Right lobe of liver (tissue), 6 donors: ENCODE results near the gene HOMER2. TPM values are rescaled to one million over a fixed set of nuclear protein-coding genes. Genes with fewer than 3 reads are reported as not detected.
"Not testable (repeated sequence)": the region's sequence is repeated elsewhere in the genome, so short reads cannot be mapped to it uniquely, and the experiment has no call there.

Source experiments
- ATAC-seq, 4 donors: fragments of 200-7000 bp; cut with Tn5 transposase; one replicate each; pipeline ENCODE4 v1.9.1; 2020; ENCODE audit warnings: mild to moderate bottlenecking in 4 of 4, moderate library complexity in 4 of 4
- DNase-seq, 3 donors: peaks; one replicate each; pipeline ENCODE4 v3.0.0-alpha.2; 2020
- H3K27ac ChIP-seq, 3 donors: fragments of 200-600 bp; one replicate each; pipeline ENCODE4 v1.8.0; 2022
- H3K27me3 ChIP-seq, 2 donors: fragments of 200-600 bp; one replicate each; pipeline ENCODE4 v1.8.0; 2022
- H3K36me3 ChIP-seq, 4 donors: fragments of 200-600 bp; sonication (generic) in 1 of 4; one replicate each; pipeline versions ENCODE4 v1.5.1 to v1.8.0; 2017 to 2022; ENCODE audit warnings: control low read depth in 1 of 4
- H3K4me1 ChIP-seq, 4 donors: fragments of 200-600 bp; sonication (generic) in 1 of 4; one replicate each; pipeline versions ENCODE4 v1.5.1 to v1.8.0; 2017 to 2022; ENCODE audit warnings: control low read depth in 1 of 4
- H3K4me3 ChIP-seq, 3 donors: fragments of 200-600 bp; one replicate each; pipeline ENCODE4 v1.8.0; 2022
- H3K9me3 ChIP-seq, 4 donors: fragments of 200-600 bp; sonication (generic) in 1 of 4; one replicate each; pipeline versions ENCODE4 v1.5.1 to v1.8.0; 2017 to 2022; ENCODE audit warnings: control low read depth in 1 of 4
- CTCF ChIP-seq, 4 donors: fragments of 200-600 bp in 3 of 4; fragments of 450-650 bp in 1 of 4; IDR thresholded peaks; one replicate each; pipeline versions ENCODE4 v1.5.1 to v1.8.0; 2016 to 2022; ENCODE audit warnings: antibody characterized with exemption in 4 of 4, mild to moderate bottlenecking in 2 of 4
- POLR2A ChIP-seq: fragments of 450-650 bp; IDR thresholded peaks from one replicate; pipeline ENCODE4 v1.6.1; 2017; ENCODE audit warnings: antibody characterized with exemption, mild to moderate bottlenecking
- WGBS: methylation state at CpG from one replicate; pipeline ENCODE4 v1.1.6; 2018; ENCODE audit warnings: low coverage, low lambda C conversion rate; ENCODE audit not compliant: insufficient coverage; ENCODE audit errors: missing lambda C conversion rate; 5-methylcytosine and 5-hydroxymethylcytosine counted together
- intact Hi-C, 2 donors: fragments of 100-400 bp; cut with DNase I; formaldehyde crosslinking; loops; one replicate each; pipeline versions ENCODE4 v1.11.2 to v1.14.1; 2022
- total RNA-seq, 6 experiments: library from RNA; depleted of rRNA in 2 of 6; stranded (reverse); fragments of >200 nt in 2 of 6; fragmentation: NEBNext Ultra II Directional in 3 of 6; extraction: Animal tissue kit (Norgen Biotek cat#: 25700) in 3 of 6; gene quantifications; one replicate each; pipeline versions ENCODE4 v1.1.0 to v1.2.4, GENCODE V29; 2016 to 2023
- donor health status: DM: no; HTN: yes; CAD: no.
- donor health status: DM: no; HTN: no; CAD: no.
- donor health status: DM: no; HTN: no; CAD: no.
- donor health status: DM: no; HTN: yes; CAD: no.
- donor health status: DM: no; HTN: yes; CAD: no.

The HOMER2 gene
- total RNA-seq, 6 experiments from 2014 or later, result 16.8 to 66.2 (median 60.7) TPM

GRCh38 chr15:82870727-82871320 is 81.7 kb downstream of the HOMER2 start:
- ATAC-seq (peak in 3 of 4 donors; percentile 7 to 55 (median 53)), DNase-seq (peak in 1 of 3 donors; percentile 6)
- 51% methylated on average over 7 of the region's 7 CpGs for WGBS
- Histone ChIP-seq H3K4me3 (no peak overlapping the region), H3K36me3 (peaks cover 0 to 8% (median 0%) of the 10 kb centered on the region in 4 donors), H3K9me3 (no peaks in the 10 kb centered on the region), H3K4me1 (peaks cover 0 to 14% (median 0%) of the 10 kb centered on the region in 4 donors), H3K27me3 (no peaks in the 10 kb centered on the region), H3K27ac (peak overlapping the region in 1 of 3 donors; percentile 27)
- TF ChIP-seq CTCF (IDR thresholded peaks at IDR 0.05) (no peak), POLR2A (no peak)
- intact Hi-C loops, result no loop called here

GRCh38 chr15:82865981-82866380 is 86.5 kb downstream of the HOMER2 start:
- WGBS, result no CpG with 5 or more reads among the region's 3 CpGs
- not testable (repeated sequence) for H3K9me3 ChIP-seq, H3K27me3 ChIP-seq

GRCh38 chr15:82865581-82865980 is 86.9 kb downstream of the HOMER2 start:
- H3K9me3 ChIP-seq, H3K4me3 ChIP-seq, H3K27me3 ChIP-seq, H3K36me3 ChIP-seq, H3K4me1 ChIP-seq, intact Hi-C loops, H3K27ac ChIP-seq, ATAC-seq: not testable (repeated sequence)
- peak in 1 of 3 donors; percentile 23 for DNase-seq
- WGBS, result 64% methylated on average over 3 of the region's 4 CpGs

More at GRCh38 chr15:82865981-82866380, 86.5 kb downstream of the HOMER2 start:
- DNase-seq, result peak in 1 of 3 donors; percentile 12
- H3K4me3 ChIP-seq, ATAC-seq, H3K36me3 ChIP-seq, H3K4me1 ChIP-seq, H3K27ac ChIP-seq, intact Hi-C loops: not testable (repeated sequence)

- intact Hi-C loops, result no loop called here
- Histone ChIP-seq H3K9me3 (no peaks in the 10 kb centered on the region), H3K4me3 (no peak overlapping the region), H3K27me3 (no peaks in the 10 kb centered on the region), H3K27ac (no peak overlapping the region), H3K36me3 (no peaks in the 10 kb centered on the region), H3K4me1 (no peaks in the 10 kb centered on the region)
- DNase-seq, result no peak
- no peak for ATAC-seq
- no peak for TF ChIP-seq CTCF (IDR thresholded peaks at IDR 0.05)
- TF ChIP-seq POLR2A, result no peak
- 57% methylated on average over 1 of the region's 2 CpGs for WGBS
Measured at GRCh38 chr15:82864967-82865366, 87.6 kb downstream of the HOMER2 start.

GRCh38 chr15:82862886-82863285 is 89.6 kb downstream of the HOMER2 start:
- peak in 1 of 3 donors; percentile 23 for DNase-seq
- no peak overlapping the region for H3K4me3 ChIP-seq
- H3K27ac ChIP-seq, result no peak overlapping the region
- H3K4me1 ChIP-seq, result no peaks in the 10 kb centered on the region
- intact Hi-C loops, result no loop called here
- TF ChIP-seq POLR2A (no peak), CTCF (IDR thresholded peaks at IDR 0.05) (no peak)
- no peaks in the 10 kb centered on the region for H3K27me3 ChIP-seq
- WGBS, result 88% methylated on average over 6 of the region's 6 CpGs
- ATAC-seq, result peak in 1 of 4 donors; percentile 13
- peaks cover 0 to 9% (median 0%) of the 10 kb centered on the region in 4 donors for H3K36me3 ChIP-seq
- H3K9me3 ChIP-seq, result no peaks in the 10 kb centered on the region
